Hindlimb muscle (tissue), 1 donor: ENCODE measurements around the gene GJA10. TPM values are rescaled to one million over a fixed set of nuclear protein-coding genes. Genes with fewer than 3 reads are reported as not detected.

Source experiments
- polyA plus RNA-seq: library from polyadenylated mRNA; unstranded; fragments of 120-200 nt; gene quantifications from one replicate; pipeline ENCODE4 v1.2.1, GENCODE V29; 2013; ENCODE audit not compliant: insufficient read length

Gene GJA10
- polyA plus RNA-seq, 1 donor = not detected

Other genes with a start within 250 kb of the GJA10 start
- 30.2 TPM for gene MDN1, start 74.7 kb upstream of the GJA10 start, polyA plus RNA-seq
- 12.9 TPM for gene CASP8AP2, start 64.6 kb upstream of the GJA10 start, polyA plus RNA-seq